Measurements from ENCODE around the gene PTPRF.

The PTPRF gene

DNA sequence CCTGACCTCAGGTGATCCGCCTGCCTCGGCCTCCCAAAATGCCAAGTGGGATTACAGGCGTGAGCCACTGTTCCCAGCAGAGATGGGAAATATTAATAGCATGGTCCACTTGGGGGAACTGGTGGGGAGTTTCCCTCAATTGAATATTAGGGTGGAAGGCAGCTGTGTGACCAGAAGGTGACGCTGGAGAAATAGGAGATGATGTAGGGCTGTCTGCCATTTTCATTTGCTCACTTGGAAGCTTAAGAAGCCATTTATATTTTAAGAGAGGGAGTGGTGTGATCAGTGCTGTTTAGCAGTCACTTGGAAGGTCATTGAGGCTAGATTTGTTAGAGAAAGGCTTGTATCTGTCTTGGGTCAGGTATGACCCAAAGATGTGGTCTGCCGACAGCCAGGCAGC, 139.2 kb downstream of the PTPRF start:
- DNase-seq (ENCODE audit: low read depth) = no peak

DNA sequence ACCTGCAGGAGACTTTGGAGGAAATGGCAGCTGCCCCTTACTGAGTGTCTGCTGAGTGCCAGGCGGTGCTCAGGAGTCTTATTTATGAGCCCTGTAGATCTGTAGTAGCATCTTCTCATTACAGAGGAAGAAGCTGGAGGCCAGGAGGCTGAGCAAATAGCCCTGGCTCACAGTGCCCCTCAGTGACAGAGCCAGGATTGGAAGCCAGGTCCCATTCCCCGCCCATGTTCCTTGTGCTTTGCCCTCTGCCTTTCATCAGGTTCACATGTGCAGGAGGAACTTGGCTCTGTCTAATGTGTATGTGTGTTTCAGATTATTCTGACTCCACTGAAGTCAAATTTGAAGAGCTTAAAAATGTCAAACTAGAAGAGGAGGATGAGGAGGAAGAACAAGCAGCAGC, 140.5 kb downstream of the PTPRF start:
- no peak for DNase-seq (ENCODE audit: low read depth)

- no peak for DNase-seq (ENCODE audit: low read depth)
Observed at GRCh38 chr1:43671626-43672330, 141.1 kb downstream of the PTPRF start.

GRCh38 chr1:43673261-43673660, 142.6 kb downstream of the PTPRF start:
- no peak for DNase-seq (ENCODE audit: low read depth)
